Stomach (tissue), 4 donors: ENCODE results near the gene FHIP1A.

Experiments
- POLR2A ChIP-seq, 4 donors: fragments of 450-650 bp; IDR thresholded peaks; one replicate each; pipeline ENCODE4 v1.6.1; 2016; ENCODE audit warnings: antibody characterized with exemption in 4 of 4, control low read depth in 2 of 4, mild to moderate bottlenecking in 1 of 4, moderate library complexity in 1 of 4
- POLR2AphosphoS5 ChIP-seq, 3 donors: sonication (generic); formaldehyde crosslinking; IDR thresholded peaks; one replicate each; pipeline ENCODE4 v1.6.1; 2016; ENCODE audit warnings: antibody characterized with exemption in 3 of 3
- TF ChIP-seq, protein P1 (sequence below), 7 experiments: fragments of 450-650 bp in 4 of 7; fragments of 200-600 bp in 3 of 7; sonication (generic) in 3 of 7; IDR thresholded peaks; one replicate each; pipeline ENCODE4 v1.5.1; 2016 to 2019; ENCODE audit warnings: antibody characterized with exemption in 7 of 7, control low read depth in 2 of 7, mild to moderate bottlenecking in 1 of 7

DNA sequence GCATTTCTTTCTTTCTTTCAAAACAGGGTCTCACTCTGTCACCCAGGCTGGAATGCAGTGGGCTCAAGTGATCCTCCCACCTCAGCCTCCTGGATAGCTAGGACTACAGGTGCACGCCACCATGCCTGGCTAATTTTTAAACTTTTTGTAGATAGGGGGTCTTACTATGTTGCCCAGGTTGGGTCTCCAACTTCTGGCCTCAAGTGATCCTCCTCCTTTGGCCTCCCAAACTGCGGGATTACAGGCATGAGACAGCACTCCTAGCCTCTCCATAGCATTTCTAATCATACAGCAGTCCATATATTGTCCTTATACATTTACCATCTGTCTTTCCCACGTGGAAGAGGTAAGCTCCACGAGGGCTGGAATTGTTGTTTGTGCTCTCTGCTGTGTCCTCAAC is 2.0 kb upstream of the FHIP1A start:
- TF ChIP-seq, protein P1, sequence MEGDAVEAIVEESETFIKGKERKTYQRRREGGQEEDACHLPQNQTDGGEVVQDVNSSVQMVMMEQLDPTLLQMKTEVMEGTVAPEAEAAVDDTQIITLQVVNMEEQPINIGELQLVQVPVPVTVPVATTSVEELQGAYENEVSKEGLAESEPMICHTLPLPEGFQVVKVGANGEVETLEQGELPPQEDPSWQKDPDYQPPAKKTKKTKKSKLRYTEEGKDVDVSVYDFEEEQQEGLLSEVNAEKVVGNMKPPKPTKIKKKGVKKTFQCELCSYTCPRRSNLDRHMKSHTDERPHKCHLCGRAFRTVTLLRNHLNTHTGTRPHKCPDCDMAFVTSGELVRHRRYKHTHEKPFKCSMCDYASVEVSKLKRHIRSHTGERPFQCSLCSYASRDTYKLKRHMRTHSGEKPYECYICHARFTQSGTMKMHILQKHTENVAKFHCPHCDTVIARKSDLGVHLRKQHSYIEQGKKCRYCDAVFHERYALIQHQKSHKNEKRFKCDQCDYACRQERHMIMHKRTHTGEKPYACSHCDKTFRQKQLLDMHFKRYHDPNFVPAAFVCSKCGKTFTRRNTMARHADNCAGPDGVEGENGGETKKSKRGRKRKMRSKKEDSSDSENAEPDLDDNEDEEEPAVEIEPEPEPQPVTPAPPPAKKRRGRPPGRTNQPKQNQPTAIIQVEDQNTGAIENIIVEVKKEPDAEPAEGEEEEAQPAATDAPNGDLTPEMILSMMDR (IDR thresholded peaks at IDR 0.05) = no peak
- no peak for TF ChIP-seq POLR2A (IDR thresholded peaks at IDR 0.05)
- no peak for TF ChIP-seq POLR2AphosphoS5 (IDR thresholded peaks at IDR 0.05)
